HG03039 (cell line): ENCODE measurements around the gene COA3.

Experiments
- ATAC-seq: cut with Tn5 transposase; IDR thresholded peaks from one replicate; pipeline ENCODE4 v1.9.1; 2021; ENCODE audit warnings: mild to moderate bottlenecking, moderate library complexity; ENCODE audit not compliant: unreplicated experiment

COA3 gene

DNA sequence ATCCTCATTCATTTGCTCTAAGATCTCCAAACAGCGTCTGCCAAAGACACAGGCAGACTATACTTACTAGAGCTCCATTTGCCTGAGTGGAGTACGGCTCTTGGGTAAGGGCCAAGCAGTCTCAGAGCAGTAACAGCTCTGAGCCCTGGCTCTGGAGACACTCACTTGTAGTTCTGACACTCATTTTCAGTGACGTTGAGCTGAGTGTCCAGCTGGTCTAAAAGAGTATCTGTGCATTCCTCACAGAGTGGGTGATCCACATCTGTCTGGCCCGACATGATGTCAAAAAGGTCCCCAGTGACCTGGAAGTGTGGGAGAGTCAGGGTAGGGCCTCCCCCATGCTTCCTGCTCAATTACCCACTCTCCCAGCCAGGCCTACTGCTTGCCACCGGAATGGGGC lies 19.9 kb upstream of the COA3 start:
- no peak for ATAC-seq

DNA sequence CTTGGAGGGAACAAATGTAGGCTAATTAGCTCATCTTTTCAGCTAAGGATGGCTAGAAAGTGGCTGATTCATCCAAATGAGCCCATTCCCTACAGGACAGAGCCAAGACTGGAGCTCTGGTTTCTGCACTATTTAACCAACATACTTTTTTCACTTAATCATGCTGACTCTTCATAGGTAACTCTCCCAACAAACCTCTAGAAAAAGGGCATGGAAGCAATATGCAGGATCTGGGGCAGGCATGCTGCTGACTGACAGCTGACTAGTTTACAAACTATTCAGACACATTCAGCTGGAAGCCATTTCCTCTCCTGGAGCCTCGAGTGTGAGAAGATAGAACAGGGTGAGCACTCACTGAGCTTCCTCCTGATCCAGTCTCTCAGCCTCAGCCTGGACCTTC lies 19.4 kb upstream of the COA3 start:
- ATAC-seq, result no peak

DNA sequence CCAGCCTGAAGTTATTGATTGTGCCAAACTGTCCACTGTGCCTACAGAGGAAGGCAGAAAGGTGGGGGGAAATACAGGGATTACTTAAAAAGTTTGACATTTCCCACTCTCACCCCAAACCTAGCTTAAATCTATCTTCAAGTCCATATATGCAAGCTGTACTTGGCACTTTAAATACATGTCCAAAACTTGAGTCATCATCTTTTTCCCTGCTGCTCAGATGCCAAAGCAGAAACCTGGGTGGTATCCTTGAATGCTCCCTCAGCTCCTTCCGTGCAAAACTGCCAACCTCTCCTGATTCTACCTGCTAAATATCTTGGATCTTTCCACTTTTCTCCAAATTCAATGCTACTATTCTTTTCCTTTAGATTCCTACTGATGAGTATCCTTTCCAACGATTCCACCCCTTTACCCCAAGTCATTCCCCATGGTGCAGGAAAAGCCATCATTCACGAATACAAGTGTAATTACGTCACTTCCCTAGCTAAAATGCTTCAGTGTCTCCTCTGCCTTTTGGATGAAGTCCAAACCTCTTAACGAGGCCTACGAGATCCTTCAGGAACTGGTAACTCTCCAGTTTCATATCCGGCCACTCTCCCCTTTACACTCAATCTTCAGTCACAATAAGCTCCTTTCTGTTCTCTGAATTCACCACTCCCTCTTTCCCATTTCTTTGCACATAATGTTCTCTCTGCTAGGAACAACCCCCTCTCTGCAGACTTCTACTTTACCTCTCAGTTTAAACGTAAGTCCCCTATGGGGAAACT lies 16.3 kb upstream of the COA3 start:
- no peak for ATAC-seq

DNA sequence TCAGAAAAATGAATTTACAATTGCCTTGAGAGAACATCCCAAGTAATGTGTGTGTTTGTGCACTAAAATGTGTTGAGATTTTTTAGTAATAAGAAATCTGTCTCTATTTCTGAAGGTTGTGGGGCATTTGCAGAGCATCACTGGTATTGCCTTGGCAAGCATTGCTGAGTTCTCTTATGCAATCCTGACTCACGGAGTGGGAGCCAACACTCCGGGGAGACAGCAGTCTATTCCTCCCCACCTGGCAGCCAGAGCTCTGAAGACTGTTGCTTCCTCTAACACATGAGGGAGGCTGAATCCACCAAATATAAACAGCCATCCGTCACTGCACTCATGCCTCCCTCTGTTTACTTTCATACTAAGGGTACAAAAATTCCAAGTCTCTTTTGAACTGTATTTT lies 10.7 kb upstream of the COA3 start:
- no peak for ATAC-seq

DNA sequence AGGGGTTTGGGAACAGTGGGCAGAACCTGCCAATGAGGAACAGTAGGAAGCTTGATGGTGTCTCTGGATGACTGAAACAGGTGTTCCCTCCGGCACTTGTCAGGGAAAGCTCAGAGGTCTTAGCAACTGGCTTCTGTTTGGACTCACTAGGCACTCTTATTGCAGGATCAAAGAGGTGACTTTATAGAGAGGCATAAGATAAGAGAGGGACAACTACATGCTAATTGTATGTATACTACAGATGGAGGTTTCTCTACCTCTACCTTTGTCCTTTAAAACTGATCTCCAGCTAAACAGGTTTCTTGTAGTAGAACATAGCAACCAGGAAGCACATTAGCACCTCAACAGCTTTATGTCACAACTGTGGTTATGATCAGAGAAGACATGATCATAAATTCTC lies 7.7 kb upstream of the COA3 start:
- ATAC-seq, result no peak

DNA sequence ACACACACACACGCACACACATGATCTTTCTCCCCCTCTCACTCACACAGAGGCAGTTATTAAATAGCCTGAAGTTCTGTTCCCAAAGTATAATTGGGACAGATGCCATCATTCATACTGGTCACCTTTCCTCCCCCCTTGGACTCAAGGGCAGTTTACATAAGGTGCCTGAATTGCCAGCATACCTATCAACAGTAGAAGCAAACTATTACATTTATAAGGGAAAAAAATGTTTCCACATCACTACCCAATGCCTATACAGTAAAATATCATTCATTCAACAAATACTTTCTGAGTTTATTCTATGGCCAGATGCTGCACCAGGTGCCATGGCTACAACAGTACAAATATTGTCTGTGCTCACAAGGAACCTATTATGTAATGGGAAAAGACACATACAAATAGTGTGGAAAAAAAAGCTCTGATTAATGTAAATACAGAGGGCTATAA lies 6.4 kb upstream of the COA3 start:
- ATAC-seq, result no peak

DNA sequence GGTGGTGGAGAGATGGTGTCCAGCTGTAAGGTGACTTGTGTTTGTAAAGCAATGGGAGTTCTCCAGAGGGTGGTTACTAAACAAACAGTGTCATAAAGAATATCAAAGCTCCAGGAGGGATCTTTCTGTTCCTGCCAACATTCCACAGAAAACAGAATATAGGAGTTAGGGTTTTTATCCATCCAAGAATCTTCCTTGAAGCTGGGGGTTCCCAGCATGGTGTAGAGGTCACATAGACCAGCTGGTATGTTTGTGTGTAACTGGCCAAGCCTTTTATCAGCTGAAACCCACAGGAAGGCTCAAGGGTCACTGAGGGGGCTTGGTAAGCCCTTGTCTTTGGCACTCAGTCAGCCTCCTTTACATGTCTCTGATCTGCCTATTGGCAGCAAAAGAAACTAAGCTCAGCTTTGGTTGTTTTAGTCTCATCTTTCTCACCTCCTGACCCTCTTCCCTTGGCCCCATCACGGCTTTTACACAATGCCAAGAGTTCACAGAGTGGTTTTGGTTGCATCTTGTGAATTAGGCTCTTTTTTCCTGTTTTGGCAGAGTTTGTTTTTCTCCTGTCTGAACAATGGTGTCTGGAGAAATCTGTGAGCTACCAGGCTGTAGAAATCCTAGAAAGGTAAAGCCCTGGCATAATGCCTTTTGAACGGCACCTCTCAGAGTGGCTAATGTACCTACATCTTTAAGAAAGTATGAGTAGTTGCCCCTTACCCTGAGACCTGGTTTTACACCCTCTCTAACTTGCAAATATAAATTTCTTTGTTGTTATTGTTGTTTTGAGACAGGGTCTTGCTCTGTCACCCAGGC lies 4.8 kb upstream of the COA3 start:
- no peak for ATAC-seq

DNA sequence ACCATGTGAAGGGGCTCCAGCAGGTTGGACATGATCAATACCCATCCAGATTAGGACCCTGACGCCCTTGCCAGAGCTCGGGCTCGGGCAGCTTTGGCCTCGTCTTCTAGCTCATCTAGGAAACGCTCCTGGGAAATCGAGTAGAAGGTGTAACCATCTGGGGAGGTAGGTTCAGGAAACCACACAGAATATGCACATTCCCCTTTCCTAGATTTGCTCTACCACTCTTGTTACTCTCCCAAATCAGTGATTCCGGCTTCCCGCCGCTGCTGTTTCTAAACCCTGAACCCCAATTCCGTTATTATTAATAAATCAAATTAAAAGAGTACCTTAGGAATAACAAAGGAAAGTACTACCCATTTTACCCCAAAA lies 507 bp downstream of the COA3 start:
- ATAC-seq, result no peak

DNA sequence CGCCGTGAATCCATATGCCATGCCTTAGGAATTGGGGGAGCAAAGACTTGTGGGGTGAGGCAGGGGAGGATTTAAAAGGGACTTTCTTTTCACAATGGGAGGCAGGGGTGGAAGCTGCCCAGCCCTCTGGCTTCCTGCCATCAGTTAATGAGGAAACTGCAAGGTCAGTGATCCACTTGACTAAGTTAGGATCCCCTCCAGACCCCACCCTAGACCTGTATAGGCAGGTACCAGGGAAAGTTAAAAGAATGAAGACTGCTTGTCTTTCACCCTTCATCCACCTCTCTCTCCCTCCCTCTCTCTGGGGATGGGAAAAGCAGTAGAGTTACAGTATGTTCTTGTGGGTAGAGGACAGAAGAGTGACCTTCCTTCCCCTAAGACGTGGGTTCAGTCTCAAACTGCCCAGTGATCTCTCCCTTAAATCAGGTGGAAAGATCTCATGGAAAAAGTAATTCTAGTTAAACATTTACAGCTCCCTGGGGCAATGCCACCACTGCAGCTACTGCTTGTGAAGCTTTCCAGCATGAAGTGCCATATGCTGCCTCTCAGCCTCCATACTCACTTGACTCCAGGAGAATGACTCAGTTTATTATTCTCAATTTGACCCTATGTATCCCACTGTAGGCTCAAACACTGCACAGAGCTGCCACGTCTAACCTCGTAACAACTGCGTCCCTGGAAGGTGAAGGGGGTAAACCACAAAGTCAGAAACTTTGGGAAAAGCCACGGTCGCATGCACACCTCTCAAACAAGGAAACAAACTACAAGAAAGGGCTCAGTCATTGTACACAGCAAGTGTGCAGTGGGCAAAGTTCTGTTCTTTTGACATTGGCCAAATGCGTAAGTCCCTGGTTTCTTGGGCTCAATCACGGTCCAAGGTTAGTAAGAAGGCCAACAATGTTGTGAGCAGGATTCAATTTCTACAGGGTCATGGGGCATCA lies 1.2 kb downstream of the COA3 start:
- ATAC-seq, result no peak

DNA sequence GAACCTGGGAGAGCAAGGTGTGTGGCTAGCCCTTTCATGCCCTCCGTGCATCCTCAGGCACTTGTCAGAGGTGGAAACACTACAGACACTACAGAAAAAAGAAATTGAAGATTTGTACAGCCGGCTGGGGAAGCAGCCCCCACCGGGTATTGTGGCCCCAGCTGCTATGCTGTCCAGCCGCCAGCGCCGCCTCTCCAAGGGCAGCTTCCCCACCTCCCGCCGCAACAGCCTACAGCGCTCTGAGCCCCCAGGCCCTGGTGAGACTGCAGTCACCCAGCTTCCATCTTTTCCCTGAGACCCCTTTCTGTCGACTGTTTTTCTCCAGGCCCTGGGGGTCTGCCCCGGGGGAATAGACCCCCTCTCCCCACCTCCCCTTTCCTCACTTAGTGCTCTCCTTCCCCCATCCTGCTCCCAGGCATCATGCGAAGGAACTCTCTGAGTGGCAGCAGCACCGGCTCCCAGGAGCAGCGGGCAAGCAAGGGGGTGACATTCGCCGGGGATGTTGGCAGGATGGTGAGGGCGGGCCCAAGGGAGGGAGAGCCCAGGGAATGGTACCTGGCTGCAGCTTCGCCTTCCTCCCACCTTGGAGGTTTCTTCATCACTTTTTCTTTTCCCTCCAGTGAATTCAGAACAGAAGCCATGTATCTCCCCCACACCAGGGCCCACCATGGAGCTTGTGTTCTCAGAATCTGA lies 2.3 kb downstream of the COA3 start:
- no peak for ATAC-seq

DNA sequence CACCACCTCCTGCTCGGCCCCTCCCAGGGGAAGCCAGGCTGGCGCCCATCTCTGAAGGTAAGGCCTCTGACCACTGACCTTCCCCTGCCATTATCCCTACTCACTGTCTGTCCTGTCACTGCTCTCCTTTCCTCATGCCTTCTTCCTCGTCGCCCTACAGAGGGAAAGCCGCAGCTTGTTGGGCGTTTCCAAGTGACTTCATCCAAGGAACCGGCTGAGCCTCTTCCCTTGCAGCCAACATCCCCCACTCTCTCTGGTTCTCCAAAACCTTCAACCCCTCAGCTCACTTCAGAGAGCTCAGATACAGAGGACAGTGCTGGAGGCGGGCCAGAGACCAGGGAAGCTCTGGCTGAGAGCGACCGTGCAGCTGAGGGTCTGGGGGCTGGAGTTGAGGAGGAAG lies 3.0 kb downstream of the COA3 start:
- no peak for ATAC-seq

DNA sequence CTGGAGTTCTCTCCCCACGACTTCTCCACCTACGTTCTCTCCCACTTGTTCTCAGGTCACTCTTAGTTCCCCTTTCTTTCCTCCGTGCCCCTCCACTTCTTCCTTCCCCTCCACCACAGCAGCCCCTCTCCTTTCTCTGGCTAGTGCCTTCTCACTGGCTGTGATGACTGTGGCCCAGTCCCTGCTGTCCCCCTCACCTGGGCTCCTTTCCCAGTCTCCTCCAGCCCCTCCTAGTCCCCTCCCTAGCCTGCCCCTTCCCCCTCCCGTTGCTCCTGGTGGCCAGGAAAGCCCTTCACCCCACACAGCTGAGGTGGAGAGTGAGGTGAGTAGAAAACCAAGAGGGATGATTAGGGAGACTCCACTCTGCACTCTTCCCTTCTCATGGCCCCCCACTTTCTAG lies 3.4 kb downstream of the COA3 start:
- no peak for ATAC-seq

DNA sequence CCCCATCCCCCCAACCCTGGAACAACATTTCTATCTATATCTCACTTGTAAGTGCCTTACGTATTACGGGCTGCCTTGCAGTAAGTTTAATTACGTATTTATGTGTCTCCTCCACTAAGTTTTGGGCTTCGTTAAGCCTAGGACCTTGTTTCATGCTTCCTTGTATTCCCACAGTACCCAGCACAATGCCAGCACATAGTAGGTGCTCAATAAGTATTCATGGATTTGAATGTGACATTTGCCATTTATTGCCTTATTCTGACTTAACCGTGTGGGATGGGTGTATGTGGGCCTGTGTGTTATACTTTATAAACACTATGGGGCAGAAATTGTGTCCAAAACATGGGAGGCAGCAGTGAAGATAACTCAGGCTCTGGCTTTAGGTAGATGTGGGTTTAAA lies 6.0 kb downstream of the COA3 start:
- ATAC-seq, result no peak

DNA sequence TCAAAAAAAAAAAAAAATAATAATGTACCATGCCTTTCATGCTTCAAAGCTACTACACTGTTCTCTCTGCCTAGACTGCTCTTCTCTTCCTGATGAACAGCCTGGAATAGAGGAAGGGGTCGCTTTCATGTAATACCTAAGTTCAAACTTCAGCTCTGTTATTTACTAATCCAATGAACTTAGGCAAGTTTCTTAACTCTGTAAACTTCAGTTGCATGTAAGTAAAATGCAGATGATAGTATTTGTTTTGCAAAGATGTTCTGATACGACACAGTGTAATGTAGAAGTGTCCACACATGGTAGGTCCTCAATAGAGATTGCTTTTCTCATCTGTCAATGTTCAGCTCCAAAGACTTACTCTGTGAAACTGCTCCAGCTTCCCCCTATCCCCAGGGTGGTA lies 6.6 kb downstream of the COA3 start:
- ATAC-seq, result no peak

DNA sequence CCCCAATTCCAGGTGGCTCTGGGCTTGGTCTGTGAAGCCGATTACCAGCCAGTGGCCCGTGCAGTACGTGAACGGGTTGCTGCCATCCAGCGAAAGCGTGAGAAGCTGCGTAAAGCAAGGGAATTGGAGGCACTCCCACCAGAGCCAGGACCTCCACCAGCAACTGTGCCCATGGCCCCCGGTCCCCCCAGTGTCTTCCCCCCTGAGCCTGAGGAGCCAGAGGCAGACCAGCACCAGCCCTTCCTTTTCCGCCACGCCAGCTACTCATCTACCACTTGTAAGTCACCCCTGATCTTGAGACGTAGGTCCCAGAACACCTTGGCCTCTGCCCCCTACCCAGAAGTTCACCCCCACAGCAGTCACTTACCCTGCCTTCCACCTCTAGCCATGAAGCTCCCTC lies 11.2 kb downstream of the COA3 start:
- no peak for ATAC-seq

DNA sequence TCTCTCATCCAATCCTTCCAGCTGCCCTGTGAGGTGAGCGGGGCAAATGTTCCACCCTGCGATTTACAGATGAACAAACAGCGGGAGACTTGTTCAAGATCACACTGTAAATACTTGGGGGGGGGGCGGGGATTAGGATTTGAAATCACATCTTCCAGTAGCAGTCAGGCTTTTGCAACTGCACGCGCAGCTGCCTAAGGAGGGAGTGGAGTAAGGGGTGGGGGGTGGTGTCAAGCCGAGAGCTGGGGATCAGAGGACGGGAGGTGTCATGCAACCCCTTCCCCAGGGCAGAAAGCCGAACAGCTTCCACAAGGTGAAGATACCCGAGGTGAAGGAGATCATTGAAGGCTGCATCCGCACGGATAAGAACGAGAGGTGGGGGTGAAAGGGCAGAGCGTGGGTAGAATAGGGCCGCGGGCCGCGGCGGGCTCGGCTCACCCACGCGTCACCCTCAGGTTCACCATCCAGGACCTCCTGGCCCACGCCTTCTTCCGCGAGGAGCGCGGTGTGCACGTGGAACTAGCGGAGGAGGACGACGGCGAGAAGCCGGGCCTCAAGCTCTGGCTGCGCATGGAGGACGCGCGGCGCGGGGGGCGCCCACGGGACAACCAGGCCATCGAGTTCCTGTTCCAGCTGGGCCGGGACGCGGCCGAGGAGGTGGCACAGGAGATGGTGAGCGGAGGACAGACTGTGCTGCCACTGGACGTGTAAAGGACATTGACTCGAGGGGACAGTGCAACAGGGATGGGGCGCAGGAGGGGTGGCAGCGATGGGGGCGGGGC lies 13.5 kb downstream of the COA3 start:
- ATAC-seq, result no peak

DNA sequence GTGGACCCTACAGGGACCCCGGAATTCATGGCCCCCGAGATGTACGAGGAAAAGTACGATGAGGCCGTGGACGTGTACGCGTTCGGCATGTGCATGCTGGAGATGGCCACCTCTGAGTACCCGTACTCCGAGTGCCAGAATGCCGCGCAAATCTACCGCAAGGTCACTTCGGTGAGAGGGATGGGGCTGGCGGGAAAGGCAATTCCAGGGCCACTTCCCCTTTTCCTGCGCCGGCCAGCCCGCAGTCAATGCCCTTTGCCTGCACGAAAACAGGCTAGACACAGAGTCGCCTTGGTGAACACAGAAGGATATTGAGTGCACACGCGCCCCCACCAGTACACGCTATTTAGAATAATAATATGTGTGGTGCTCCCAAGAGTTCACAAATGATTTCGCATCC lies 14.1 kb downstream of the COA3 start:
- no peak for ATAC-seq

DNA sequence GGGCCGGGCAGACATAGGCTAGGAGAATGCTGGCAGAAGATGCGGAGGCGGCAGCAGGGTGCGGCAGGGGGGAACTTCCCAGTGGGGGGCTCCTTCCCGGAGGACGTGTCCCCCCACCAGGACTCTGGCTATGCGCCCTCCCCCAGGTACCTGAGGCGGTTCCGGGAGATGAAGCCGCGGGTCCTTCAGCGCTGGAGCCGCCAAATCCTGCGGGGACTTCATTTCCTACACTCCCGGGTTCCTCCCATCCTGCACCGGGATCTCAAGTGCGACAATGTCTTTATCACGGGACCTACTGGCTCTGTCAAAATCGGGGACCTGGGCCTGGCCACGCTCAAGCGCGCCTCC lies 14.7 kb downstream of the COA3 start:
- ATAC-seq, result no peak

DNA sequence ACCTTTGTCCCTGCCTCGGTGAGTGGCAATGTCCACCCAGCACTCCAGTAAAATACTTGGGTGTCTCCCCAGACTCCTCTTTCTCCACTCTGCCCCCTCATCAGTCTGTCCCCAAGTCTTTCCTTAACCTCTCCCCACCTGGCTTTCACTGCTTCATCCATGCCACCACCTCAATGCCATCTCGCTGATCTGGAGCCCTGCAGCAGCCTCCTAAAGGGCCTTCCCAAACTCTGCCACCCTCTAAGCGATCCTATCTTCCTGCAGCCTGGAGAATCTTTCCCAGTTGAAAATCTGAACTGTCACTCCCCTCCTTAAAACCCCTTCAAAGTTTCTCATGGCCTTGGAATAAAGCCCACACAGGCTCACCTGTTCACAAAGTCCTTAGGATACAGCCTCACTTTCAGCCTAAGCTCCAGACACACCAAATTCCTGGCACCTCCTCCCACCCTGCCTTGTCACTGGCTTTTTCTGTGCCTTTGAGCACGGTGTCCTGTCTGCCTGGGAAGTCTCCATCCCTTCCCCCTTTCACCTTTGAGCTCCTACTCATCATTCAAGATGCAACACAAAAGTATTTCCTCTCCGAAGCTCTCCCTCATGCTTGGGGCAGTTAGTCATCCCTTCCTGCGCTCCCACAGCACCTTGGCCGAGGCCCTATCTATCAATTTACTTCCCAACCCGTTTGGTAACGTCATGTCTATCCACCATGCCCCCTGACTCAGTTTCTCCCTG lies 15.3 kb downstream of the COA3 start:
- no peak for ATAC-seq
